CD4-positive, alpha-beta T cell treated with Interleukin-17A for 4 hours (primary cell): ENCODE results near the gene PIGX.
A peak's percentile ranks its signal among the peaks of the same experiment; 100 is the strongest.

Experiments
- DNase-seq: peaks from one replicate; pipeline ENCODE4 v3.0.0-alpha.2; 2020; ENCODE audit warnings: mixed read lengths

PIGX gene

GRCh38 chr3:196711838-196712513, at the start of gene PIGX, which contains the start of gene CEP19:
PIGX (plus strand) TSS chr3:196712377.
CEP19 (minus strand) TSS chr3:196712250; CDS start chr3:196708657, 3,593 bp downstream.
- peak; percentile 91 for DNase-seq

- no peak for DNase-seq
Observed at GRCh38 chr3:196662711-196663571, 49.2 kb upstream of the PIGX start.

- no peak for DNase-seq
Observed at GRCh38 chr3:196666001-196666867, 45.9 kb upstream of the PIGX start.

GRCh38 chr3:196667056-196667825, 44.9 kb upstream of the PIGX start:
- DNase-seq = no peak

GRCh38 chr3:196670339-196670738, 41.8 kb upstream of the PIGX start:
- DNase-seq = peak; percentile 27

- DNase-seq = no peak
Observed at GRCh38 chr3:196673632-196674031, 38.5 kb upstream of the PIGX start.

GRCh38 chr3:196677353-196677752, 34.8 kb upstream of the PIGX start:
- DNase-seq = no peak

- no peak for DNase-seq
Observed at GRCh38 chr3:196677931-196678330, 34.2 kb upstream of the PIGX start.

- DNase-seq = peak; percentile 77
Observed at GRCh38 chr3:196684548-196685407, 27.4 kb upstream of the PIGX start.

GRCh38 chr3:196686436-196686835, 25.7 kb upstream of the PIGX start:
- DNase-seq = no peak

GRCh38 chr3:196688349-196688748, 23.8 kb upstream of the PIGX start:
- DNase-seq = no peak

- DNase-seq = no peak
Observed at GRCh38 chr3:196689941-196690660, 22.1 kb upstream of the PIGX start.

GRCh38 chr3:196691386-196691785, 20.8 kb upstream of the PIGX start:
- DNase-seq = no peak

- DNase-seq = peak; percentile 25
Observed at GRCh38 chr3:196694202-196694638, 18.0 kb upstream of the PIGX start.

GRCh38 chr3:196694941-196695848, 17.0 kb upstream of the PIGX start:
- DNase-seq = no peak

GRCh38 chr3:196695849-196696226, 16.3 kb upstream of the PIGX start:
- DNase-seq = no peak

GRCh38 chr3:196697270-196697669, 14.9 kb upstream of the PIGX start:
- no peak for DNase-seq

- DNase-seq = no peak
Observed at GRCh38 chr3:196699749-196700148, 12.4 kb upstream of the PIGX start.

- no peak for DNase-seq
Observed at GRCh38 chr3:196700801-196701200, 11.4 kb upstream of the PIGX start.
